Liver (tissue), 9 donors: ENCODE data around the gene NOTO. TPM values are rescaled to one million over a fixed set of nuclear protein-coding genes. Genes with fewer than 3 reads are reported as not detected.

Experiments used
- DNase-seq: peaks from one replicate; pipeline ENCODE4 v3.0.0-alpha.2; 2017; ENCODE audit warnings: low spot score
- H3K27ac ChIP-seq, 2 donors: one replicate each; pipeline ENCODE4 v1.7.0; 2013; ENCODE audit warnings: inconsistent platforms in 2 of 2, low read length in 2 of 2, control low read depth in 1 of 2, low read depth in 1 of 2, mild to moderate bottlenecking in 1 of 2
- H3K27me3 ChIP-seq, 4 donors: one replicate each; pipeline versions ENCODE4 v1.6.1 to v1.7.0; 2013; ENCODE audit warnings: low read length in 3 of 4, inconsistent platforms in 1 of 4, mild to moderate bottlenecking in 1 of 4, moderate library complexity in 1 of 4; ENCODE audit not compliant: control insufficient read depth in 4 of 4, insufficient read depth in 4 of 4
- H3K36me3 ChIP-seq, 4 donors: one replicate each; pipeline versions ENCODE4 v1.6.1 to v1.7.0; 2013; ENCODE audit warnings: low read length in 3 of 4, mild to moderate bottlenecking in 3 of 4, low read depth in 1 of 4, moderate library complexity in 1 of 4; ENCODE audit not compliant: control insufficient read depth in 4 of 4, insufficient read depth in 3 of 4
- H3K4me1 ChIP-seq, 4 donors: one replicate each; pipeline versions ENCODE4 v1.6.1 to v1.7.0; 2013; ENCODE audit warnings: low read length in 3 of 4, mild to moderate bottlenecking in 3 of 4, moderate library complexity in 1 of 4; ENCODE audit not compliant: control insufficient read depth in 4 of 4, insufficient read depth in 4 of 4
- H3K4me3 ChIP-seq, 3 donors: one replicate each; pipeline versions ENCODE4 v1.6.1 to v1.7.0; 2013; ENCODE audit warnings: low read length in 3 of 3, control low read depth in 1 of 3, low read depth in 1 of 3, mild to moderate bottlenecking in 1 of 3
- H3K9ac ChIP-seq, 2 donors: one replicate each; pipeline ENCODE4 v1.7.0; 2013; ENCODE audit warnings: low read length in 2 of 2, mild to moderate bottlenecking in 2 of 2, moderate library complexity in 2 of 2, control low read depth in 1 of 2, low read depth in 1 of 2
- H3K9me3 ChIP-seq, 4 donors: one replicate each; pipeline versions ENCODE4 v1.6.1 to v1.7.0; 2013; ENCODE audit warnings: low read length in 3 of 4; ENCODE audit not compliant: control insufficient read depth in 4 of 4
- EGR1 ChIP-seq, 2 donors: IDR thresholded peaks; 2 replicates each; pipeline ENCODE4 v1.6.1; 2016 to 2018; ENCODE audit warnings: antibody characterized with exemption in 2 of 2, low read depth in 2 of 2
- FOXA1 ChIP-seq: IDR thresholded peaks from 2 replicates; pipeline ENCODE4 v1.6.1; 2016; ENCODE audit warnings: antibody characterized with exemption
- FOXA2 ChIP-seq: IDR thresholded peaks from 2 replicates; pipeline ENCODE4 v1.6.1; 2016; ENCODE audit warnings: antibody characterized with exemption
- GABPA ChIP-seq, 2 donors: IDR thresholded peaks in 1 of 2; conservative IDR thresholded peaks in 1 of 2; 2 replicates each; pipeline ENCODE4 v1.6.1; 2016; ENCODE audit warnings: antibody characterized with exemption in 2 of 2, mild to moderate bottlenecking in 1 of 2, moderate library complexity in 1 of 2
- HNF4A ChIP-seq, 2 donors: conservative IDR thresholded peaks; 2 replicates each; pipeline ENCODE4 v1.6.1; 2016; ENCODE audit warnings: antibody characterized with exemption in 2 of 2, mild to moderate bottlenecking in 2 of 2
- JUND ChIP-seq, 2 donors: IDR thresholded peaks; 2 replicates each; pipeline ENCODE4 v1.6.1; 2016; ENCODE audit warnings: antibody characterized with exemption in 2 of 2
- RAD21 ChIP-seq, 2 donors: IDR thresholded peaks; 2 replicates each; pipeline ENCODE4 v1.6.1; 2016; ENCODE audit warnings: antibody characterized with exemption in 2 of 2, mild to moderate bottlenecking in 2 of 2
- REST ChIP-seq: IDR thresholded peaks from 2 replicates; pipeline ENCODE4 v1.6.1; 2016; ENCODE audit warnings: antibody characterized with exemption, mild to moderate bottlenecking
- SP1 ChIP-seq: IDR thresholded peaks from 2 replicates; pipeline ENCODE4 v1.6.1; 2018; ENCODE audit warnings: antibody characterized with exemption, mild to moderate bottlenecking
- TAF1 ChIP-seq: conservative IDR thresholded peaks from 2 replicates; pipeline ENCODE4 v1.6.1; 2016; ENCODE audit warnings: antibody characterized with exemption, mild to moderate bottlenecking
- YY1 ChIP-seq: IDR thresholded peaks from 2 replicates; pipeline ENCODE4 v1.6.1; 2016; ENCODE audit warnings: antibody characterized with exemption, mild to moderate bottlenecking
- WGBS: extraction: QIAGEN DNeasy Blood & Tissue Kit; methylation state at CpG from one replicate; pipeline ENCODE4 v1.1.7; 2013; 5-methylcytosine and 5-hydroxymethylcytosine counted together
- polyA plus RNA-seq, 2 donors: library from polyadenylated mRNA; stranded (reverse) in 1 of 2; unstranded in 1 of 2; fragments of 200-250 nt in 1 of 2; fragments of >200 nt in 1 of 2; fragmentation: Nextera tagmentation in 1 of 2; extraction: Ambion mirVana in 1 of 2; gene quantifications; one replicate each; pipeline versions ENCODE4 v1.2.1 to v1.2.3, GENCODE V29; 2013 to 2015
- total RNA-seq, 2 donors: library from RNA; depleted of rRNA; stranded (reverse); fragments of >200 nt; gene quantifications; one replicate each; pipeline ENCODE4 v1.2.3, GENCODE V29; 2014
- TF ChIP-seq, protein P1 (sequence below): IDR thresholded peaks from 2 replicates; pipeline ENCODE4 v1.6.1; 2016; ENCODE audit warnings: antibody characterized with exemption
- TF ChIP-seq, protein P2 (sequence below): fragments of 150-350 bp; IDR thresholded peaks from 2 replicates; pipeline ENCODE4 v1.5.1; 2017; ENCODE audit warnings: improper control_type of control experiment, low read depth, low read length; ENCODE audit not compliant: missing input control
- TF ChIP-seq, protein P3 (sequence below): IDR thresholded peaks from 2 replicates; pipeline ENCODE4 v1.6.1; 2016; ENCODE audit warnings: antibody characterized with exemption
- TF ChIP-seq, protein P4 (sequence below): IDR thresholded peaks from 2 replicates; pipeline ENCODE4 v1.6.1; 2016; ENCODE audit warnings: antibody characterized with exemption
- donor health status: healthy.
- donor health status: healthy.
- donor health status: healthy.
- donor health status: healthy.
- donor health status: healthy.

NOTO gene
- total and polyA plus RNA-seq, 4 donors, result not detected

- TF ChIP-seq RAD21 (IDR thresholded peaks at IDR 0.05) (peak; percentile 87 to 89), JUND (IDR thresholded peaks at IDR 0.05) (no peak)
- TF ChIP-seq, protein P1, sequence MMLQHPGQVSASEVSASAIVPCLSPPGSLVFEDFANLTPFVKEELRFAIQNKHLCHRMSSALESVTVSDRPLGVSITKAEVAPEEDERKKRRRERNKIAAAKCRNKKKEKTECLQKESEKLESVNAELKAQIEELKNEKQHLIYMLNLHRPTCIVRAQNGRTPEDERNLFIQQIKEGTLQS, result no peak
- TF ChIP-seq, protein P2, sequence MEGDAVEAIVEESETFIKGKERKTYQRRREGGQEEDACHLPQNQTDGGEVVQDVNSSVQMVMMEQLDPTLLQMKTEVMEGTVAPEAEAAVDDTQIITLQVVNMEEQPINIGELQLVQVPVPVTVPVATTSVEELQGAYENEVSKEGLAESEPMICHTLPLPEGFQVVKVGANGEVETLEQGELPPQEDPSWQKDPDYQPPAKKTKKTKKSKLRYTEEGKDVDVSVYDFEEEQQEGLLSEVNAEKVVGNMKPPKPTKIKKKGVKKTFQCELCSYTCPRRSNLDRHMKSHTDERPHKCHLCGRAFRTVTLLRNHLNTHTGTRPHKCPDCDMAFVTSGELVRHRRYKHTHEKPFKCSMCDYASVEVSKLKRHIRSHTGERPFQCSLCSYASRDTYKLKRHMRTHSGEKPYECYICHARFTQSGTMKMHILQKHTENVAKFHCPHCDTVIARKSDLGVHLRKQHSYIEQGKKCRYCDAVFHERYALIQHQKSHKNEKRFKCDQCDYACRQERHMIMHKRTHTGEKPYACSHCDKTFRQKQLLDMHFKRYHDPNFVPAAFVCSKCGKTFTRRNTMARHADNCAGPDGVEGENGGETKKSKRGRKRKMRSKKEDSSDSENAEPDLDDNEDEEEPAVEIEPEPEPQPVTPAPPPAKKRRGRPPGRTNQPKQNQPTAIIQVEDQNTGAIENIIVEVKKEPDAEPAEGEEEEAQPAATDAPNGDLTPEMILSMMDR, result peak; percentile 66
- DNase-seq, result peak; percentile 57
- Histone ChIP-seq H3K4me1 (peaks cover 0 to 6% (median 0%) of the 10 kb centered on the region in 4 donors), H3K36me3 (no peaks in the 10 kb centered on the region), H3K27ac (no peak overlapping the region), H3K9ac (no peak overlapping the region), H3K27me3 (peaks cover 0 to 3% (median 0%) of the 10 kb centered on the region in 4 donors), H3K4me3 (no peak overlapping the region), H3K9me3 (no peaks in the 10 kb centered on the region)
- WGBS, result 15% methylated on average over 24 of the region's 24 CpGs
Observed at GRCh38 chr2:73156539-73157124, 45.7 kb upstream of the NOTO start.

GRCh38 chr2:73162856-73163391 lies 39.5 kb upstream of the NOTO start:
- WGBS, result 56% methylated on average over 14 of the region's 14 CpGs
- H3K9me3 ChIP-seq, result no peaks in the 10 kb centered on the region
- H3K27ac ChIP-seq, result no peak overlapping the region
- H3K36me3 ChIP-seq, result no peaks in the 10 kb centered on the region
- no peak for DNase-seq
- H3K9ac ChIP-seq, result no peak overlapping the region
- H3K4me3 ChIP-seq, result no peak overlapping the region
- H3K4me1 ChIP-seq, result no peaks in the 10 kb centered on the region
- TF ChIP-seq, protein P2, result no peak
- TF ChIP-seq REST (no peak), HNF4A (conservative IDR thresholded peaks at IDR 0.05) (no peak), TAF1 (no peak), FOXA2 (no peak), SP1 (no peak), YY1 (no peak), GABPA (IDR thresholded peaks at IDR 0.05 in 1 of 2, conservative IDR thresholded peaks at IDR 0.05 in 1 of 2) (no peak), EGR1 (IDR thresholded peaks at IDR 0.05; ENCODE audit: low read depth in 2 of 2) (no peak), FOXA1 (no peak), RAD21 (IDR thresholded peaks at IDR 0.05) (no peak)
- TF ChIP-seq, protein P3, sequence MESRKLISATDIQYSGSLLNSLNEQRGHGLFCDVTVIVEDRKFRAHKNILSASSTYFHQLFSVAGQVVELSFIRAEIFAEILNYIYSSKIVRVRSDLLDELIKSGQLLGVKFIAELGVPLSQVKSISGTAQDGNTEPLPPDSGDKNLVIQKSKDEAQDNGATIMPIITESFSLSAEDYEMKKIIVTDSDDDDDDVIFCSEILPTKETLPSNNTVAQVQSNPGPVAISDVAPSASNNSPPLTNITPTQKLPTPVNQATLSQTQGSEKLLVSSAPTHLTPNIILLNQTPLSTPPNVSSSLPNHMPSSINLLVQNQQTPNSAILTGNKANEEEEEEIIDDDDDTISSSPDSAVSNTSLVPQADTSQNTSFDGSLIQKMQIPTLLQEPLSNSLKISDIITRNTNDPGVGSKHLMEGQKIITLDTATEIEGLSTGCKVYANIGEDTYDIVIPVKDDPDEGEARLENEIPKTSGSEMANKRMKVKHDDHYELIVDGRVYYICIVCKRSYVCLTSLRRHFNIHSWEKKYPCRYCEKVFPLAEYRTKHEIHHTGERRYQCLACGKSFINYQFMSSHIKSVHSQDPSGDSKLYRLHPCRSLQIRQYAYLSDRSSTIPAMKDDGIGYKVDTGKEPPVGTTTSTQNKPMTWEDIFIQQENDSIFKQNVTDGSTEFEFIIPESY, result no peak
- TF ChIP-seq, protein P4, sequence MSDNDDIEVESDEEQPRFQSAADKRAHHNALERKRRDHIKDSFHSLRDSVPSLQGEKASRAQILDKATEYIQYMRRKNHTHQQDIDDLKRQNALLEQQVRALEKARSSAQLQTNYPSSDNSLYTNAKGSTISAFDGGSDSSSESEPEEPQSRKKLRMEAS, result no peak
- peaks cover 0 to 3% (median 0%) of the 10 kb centered on the region in 4 donors for H3K27me3 ChIP-seq
